Measurements from ENCODE around the gene BIN2. TPM values are rescaled to one million over a fixed set of nuclear protein-coding genes. Genes with fewer than 3 reads are reported as not detected.
"Not testable (repeated sequence)": the region's sequence is repeated elsewhere in the genome, so short reads cannot be mapped to it uniquely, and the experiment has no call there.

BIN2 gene
- total and polyA plus RNA-seq, 8 donors, result 2.2 to 33.0 (median 4.2) TPM

- peak overlapping the region; percentile 13 to 28 (median 23) for H3K4me3 ChIP-seq
- intact Hi-C loops (cut with DNase I; ENCODE audit: low total_unique reads), result no loop called here
- no peaks in the 10 kb centered on the region for H3K36me3 ChIP-seq
- H3K4me1 ChIP-seq, result peaks cover 0 to 7% (median 6%) of the 10 kb centered on the region in 4 donors
- H3K27ac ChIP-seq, result peak overlapping the region in 2 of 5 donors; percentile 23 to 26
- H3K9me3 ChIP-seq, result no peaks in the 10 kb centered on the region
- TF ChIP-seq EP300 (IDR thresholded peaks at IDR 0.05) (no peak), POLR2AphosphoS5 (IDR thresholded peaks at IDR 0.05) (peak in 1 of 3 donors; percentile 72), CTCF (IDR thresholded peaks at IDR 0.05) (peak in 6 of 7 experiments; percentile 41 to 99 (median 96)), POLR2A (IDR thresholded peaks at IDR 0.05) (no peak)
- peak; percentile 75 to 90 for DNase-seq
- 22 to 32% (median 23%) methylated on average over 7 to 9 of the region's 9 CpGs for WGBS, 5 donors
- peaks cover 0 to 4% (median 0%) of the 10 kb centered on the region in 3 donors for H3K27me3 ChIP-seq
These were observed 17.5 kb upstream of the BIN2 start for GRCh38 chr12:51341251-51342007.

- Histone ChIP-seq H3K9me3 (no peaks in the 10 kb centered on the region), H3K27me3 (peaks cover 0 to 4% (median 0%) of the 10 kb centered on the region in 3 donors), H3K4me1 (peaks cover 0 to 7% (median 6%) of the 10 kb centered on the region in 4 donors), H3K4me3 (no peak overlapping the region), H3K36me3 (no peaks in the 10 kb centered on the region), H3K27ac (no peak overlapping the region)
- TF ChIP-seq CTCF (IDR thresholded peaks at IDR 0.05) (no peak), POLR2A (IDR thresholded peaks at IDR 0.05) (no peak), EP300 (IDR thresholded peaks at IDR 0.05) (no peak), POLR2AphosphoS5 (IDR thresholded peaks at IDR 0.05) (no peak)
- 63 to 80% (median 79%) methylated on average over 6 of the region's 6 CpGs for WGBS, 5 donors
- intact Hi-C loops (cut with DNase I; ENCODE audit: low total_unique reads), result loop anchor here (10.0 kb wide), 1 partner anchor 55 kb away; no protein-coding TSS in a partner anchor
- DNase-seq, result no peak
These were observed 15.8 kb upstream of the BIN2 start for GRCh38 chr12:51339750-51340149.

- not testable (repeated sequence) for DNase-seq, H3K4me3 ChIP-seq, H3K4me1 ChIP-seq, H3K9me3 ChIP-seq, H3K36me3 ChIP-seq, H3K27me3 ChIP-seq, H3K27ac ChIP-seq
- intact Hi-C loops (cut with DNase I; ENCODE audit: low total_unique reads), result loop anchor here (10.0 kb wide), 1 partner anchor 53 kb away; no protein-coding TSS in a partner anchor
These were observed 13.4 kb upstream of the BIN2 start for GRCh38 chr12:51337336-51337735.

- no peak for TF ChIP-seq EP300 (IDR thresholded peaks at IDR 0.05)
- TF ChIP-seq CTCF (IDR thresholded peaks at IDR 0.05), result no peak
- no peak for TF ChIP-seq POLR2A (IDR thresholded peaks at IDR 0.05)
- TF ChIP-seq POLR2AphosphoS5 (IDR thresholded peaks at IDR 0.05), result no peak
- 64 to 91% (median 90%) methylated on average over 2 of the region's 2 CpGs for WGBS, 5 donors
- no peak overlapping the region for H3K4me3 ChIP-seq
- no peak overlapping the region for H3K27ac ChIP-seq
- H3K9me3 ChIP-seq, result no peaks in the 10 kb centered on the region
- DNase-seq, result no peak
- intact Hi-C loops (cut with DNase I; ENCODE audit: low total_unique reads), result loop anchor here (10.0 kb wide), 1 partner anchor 51 kb away; no protein-coding TSS in a partner anchor
- peaks cover 0 to 4% (median 0%) of the 10 kb centered on the region in 3 donors for H3K27me3 ChIP-seq
- peaks cover 0 to under 1% (median under 1%) of the 10 kb centered on the region in 4 donors for H3K4me1 ChIP-seq
- no peaks in the 10 kb centered on the region for H3K36me3 ChIP-seq
These were observed 12.0 kb upstream of the BIN2 start for GRCh38 chr12:51335931-51336330.

GRCh38 chr12:51334764-51335163 is 10.8 kb upstream of the BIN2 start:
- intact Hi-C loops (cut with DNase I; ENCODE audit: low total_unique reads), result loop anchor here (10.0 kb wide), 1 partner anchor 50 kb away; no protein-coding TSS in a partner anchor
- Histone ChIP-seq H3K27ac (no peak overlapping the region), H3K4me3 (no peak overlapping the region), H3K9me3 (no peaks in the 10 kb centered on the region), H3K4me1 (no peaks in the 10 kb centered on the region), H3K36me3 (no peaks in the 10 kb centered on the region), H3K27me3 (peaks cover 0 to 4% (median 0%) of the 10 kb centered on the region in 3 donors)
- no peak for DNase-seq
- 71 to 79% (median 78%) methylated on average over 4 of the region's 4 CpGs for WGBS, 5 donors
- TF ChIP-seq CTCF (IDR thresholded peaks at IDR 0.05) (no peak), POLR2AphosphoS5 (IDR thresholded peaks at IDR 0.05) (no peak), EP300 (IDR thresholded peaks at IDR 0.05) (no peak), POLR2A (IDR thresholded peaks at IDR 0.05) (no peak)

All from stomach (tissue), 9 donors.